Lower leg skin (tissue), 3 donors: ENCODE measurements around the gene TMEM222.

Experiments
- CTCF ChIP-seq, 3 donors: fragments of 450-650 bp; IDR thresholded peaks; one replicate each; pipeline ENCODE4 v1.5.1; 2016; ENCODE audit warnings: antibody characterized with exemption in 3 of 3, mild to moderate bottlenecking in 3 of 3, moderate library complexity in 2 of 3
- POLR2A ChIP-seq, 2 donors: fragments of 450-650 bp; IDR thresholded peaks; one replicate each; pipeline ENCODE4 v1.6.1; 2016 to 2017; ENCODE audit warnings: antibody characterized with exemption in 2 of 2, mild to moderate bottlenecking in 1 of 2, moderate library complexity in 1 of 2

DNA sequence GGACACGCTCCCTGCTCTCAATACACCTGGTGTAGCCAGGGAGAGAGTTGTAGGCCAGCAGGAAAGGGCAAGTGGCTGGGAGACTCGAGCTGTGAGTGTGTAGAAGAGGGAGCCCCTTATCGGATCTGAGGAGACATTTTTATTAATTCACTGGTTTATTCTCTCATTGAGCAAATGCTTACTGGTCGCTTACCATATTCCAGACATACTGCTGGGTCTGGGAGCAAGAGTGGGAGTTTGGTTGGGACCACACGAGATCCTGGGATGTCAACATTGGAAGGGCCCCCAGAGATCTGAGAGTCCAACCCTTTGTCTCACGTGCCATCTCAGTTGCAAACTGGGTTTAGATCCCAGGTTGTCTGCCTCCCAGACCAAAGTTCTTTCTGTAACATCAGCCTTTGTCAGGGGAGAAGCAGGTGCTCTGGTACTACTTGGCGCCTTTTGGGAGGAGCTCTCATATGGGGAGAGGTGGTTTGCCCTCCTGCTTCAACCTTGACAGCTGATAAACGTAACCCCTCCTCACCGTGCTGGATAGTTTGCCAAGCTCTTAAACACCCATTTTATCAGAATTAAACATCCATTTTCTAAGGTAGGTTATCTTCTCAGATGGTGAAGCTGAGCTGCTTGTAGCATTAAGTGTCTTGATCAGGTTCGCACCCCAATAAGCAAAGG, 742 bp downstream of the TMEM222 start:
- no peak for TF ChIP-seq POLR2A (IDR thresholded peaks at IDR 0.05)
- no peak for TF ChIP-seq CTCF (IDR thresholded peaks at IDR 0.05)
